NCI-H345 treated with DMSO at 0.1 percent for 48 hours (cell line): Measurements from ENCODE around the gene ZNF785.
A peak's percentile ranks its signal among the peaks of the same experiment; 100 is the strongest.

Source experiments
- DNase-seq: peaks from one replicate; lab custom pipeline; 2025; ENCODE audit not compliant: unreplicated experiment; lab: John Stamatoyannopoulos, UW

Gene ZNF785

GRCh38 chr16:30566531-30566930 lies 19.0 kb downstream of the ZNF785 start:
- no peak for DNase-seq

GRCh38 chr16:30565984-30566383 lies 19.5 kb downstream of the ZNF785 start:
- DNase-seq: no peak

- DNase-seq: no peak
These were observed 20.0 kb downstream of the ZNF785 start for GRCh38 chr16:30565526-30565925.

- no peak for DNase-seq
These were observed 23.5 kb downstream of the ZNF785 start for GRCh38 chr16:30562021-30562420.

GRCh38 chr16:30561089-30561816 lies 24.2 kb downstream of the ZNF785 start:
- DNase-seq: no peak

- no peak for DNase-seq
These were observed 25.8 kb downstream of the ZNF785 start for GRCh38 chr16:30559690-30560089.

- DNase-seq: no peak
These were observed 26.6 kb downstream of the ZNF785 start for GRCh38 chr16:30558789-30559377.

- DNase-seq: peak; percentile 99
These were observed 27.3 kb downstream of the ZNF785 start, which contains the start of gene ZNF764 for GRCh38 chr16:30557957-30558788. Gene ZNF764 (minus strand): TSS chr16:30558374. CDS start chr16:30558182, 192 bp downstream.

GRCh38 chr16:30557707-30557956 lies 27.9 kb downstream of the ZNF785 start:
- DNase-seq: no peak

GRCh38 chr16:30556125-30556473 lies 29.4 kb downstream of the ZNF785 start:
- no peak for DNase-seq

GRCh38 chr16:30555315-30556124 lies 30.0 kb downstream of the ZNF785 start:
- DNase-seq: no peak

- no peak for DNase-seq
These were observed 30.8 kb downstream of the ZNF785 start for GRCh38 chr16:30554557-30555314.

- DNase-seq: no peak
These were observed 32.1 kb downstream of the ZNF785 start for GRCh38 chr16:30553393-30553899.

GRCh38 chr16:30552956-30553355 lies 32.5 kb downstream of the ZNF785 start:
- no peak for DNase-seq

- no peak for DNase-seq
These were observed 33.7 kb downstream of the ZNF785 start for GRCh38 chr16:30551781-30552180.

- DNase-seq: no peak
These were observed 36.9 kb downstream of the ZNF785 start for GRCh38 chr16:30548416-30549253.

GRCh38 chr16:30546115-30546514 lies 39.4 kb downstream of the ZNF785 start:
- DNase-seq: no peak

- DNase-seq: no peak
These were observed 42.4 kb downstream of the ZNF785 start for GRCh38 chr16:30543067-30543466.

GRCh38 chr16:30541502-30542329 lies 43.8 kb downstream of the ZNF785 start:
- DNase-seq: no peak
